GM12872 (cell line): ENCODE results near the gene CT45A2.
"Not testable (repeated sequence)": the region's sequence is repeated elsewhere in the genome, so short reads cannot be mapped to it uniquely, and the experiment has no call there.

ENCODE experiments used
- CTCF ChIP-seq: IDR thresholded peaks from 3 replicates; pipeline ENCODE4 v1.5.1; 2011; ENCODE audit warnings: low read depth, mild to moderate bottlenecking, low read length, moderate library complexity; ENCODE audit not compliant: insufficient read depth

Gene CT45A2

GRCh38 chrX:135819912-135820311 lies at the start of gene CT45A2:
CT45A2 (minus strand) TSS chrX:135820012; CDS start chrX:135816265, 3,747 bp downstream.
- TF ChIP-seq CTCF, result not testable (repeated sequence)

- TF ChIP-seq CTCF, result not testable (repeated sequence)
Measured at GRCh38 chrX:135854438-135854837, 34.6 kb upstream of the CT45A2 start, which contains the start of gene CT45A8. CT45A8 (minus strand) TSS chrX:135854538; CDS start chrX:135850783, 3,755 bp downstream.

- TF ChIP-seq CTCF, result not testable (repeated sequence)
Measured at GRCh38 chrX:135837180-135837579, 17.4 kb upstream of the CT45A2 start, which contains the start of gene CT45A7. CT45A7 (minus strand) TSS chrX:135837280; CDS start chrX:135833533, 3,747 bp downstream.

GRCh38 chrX:135802687-135803086 lies 17.1 kb downstream of the CT45A2 start, which contains the start of gene CT45A6:
CT45A6 (minus strand) TSS chrX:135802787; CDS start chrX:135798993, 3,794 bp downstream.
- not testable (repeated sequence) for TF ChIP-seq CTCF

GRCh38 chrX:135785403-135785802 lies 34.4 kb downstream of the CT45A2 start, which contains the start of gene CT45A5:
CT45A5 (minus strand) TSS chrX:135785503; CDS start chrX:135781729, 3,774 bp downstream.
- TF ChIP-seq CTCF, result not testable (repeated sequence)

GRCh38 chrX:135768091-135768490 lies 51.7 kb downstream of the CT45A2 start, which contains the start of gene CT45A3:
CT45A3 (minus strand) TSS chrX:135768191; CDS start chrX:135764444, 3,747 bp downstream.
- TF ChIP-seq CTCF, result not testable (repeated sequence)
